K562 (cell line): ENCODE data around the gene ANKRD34A. TPM values are rescaled to one million over a fixed set of nuclear protein-coding genes. Genes with fewer than 3 reads are reported as not detected.

Experiments
- ATAC-seq: fragments of 200-7000 bp; cut with Tn5 transposase; 3 replicates; pipeline ENCODE4 v1.9.1; 2020; ENCODE audit warnings: moderate library complexity
- BruUV-seq: library from RNA; stranded (reverse); fragments of 400-500 nt; replicated peaks from 2 replicates; lab custom pipeline; 2021; lab: Mats Ljungman, UMichigan
- CTCF ChIA-PET: fragments of 300-600 bp; formaldehyde crosslinking; extraction: SDS; loops from one replicate; lab custom pipeline; 2021; ENCODE audit warnings: low intra/inter-chr PET ratio; lab: Yijun Ruan, JAX
- POLR2A ChIA-PET: fragments of 300-600, 350-650 bp; sonication (Branson Sonifier 250); formaldehyde crosslinking; extraction: SDS; loops from one replicate; lab custom pipeline; 2021; ENCODE audit warnings: antibody characterized with exemption, inconsistent platforms; lab: Yijun Ruan, JAX
- DNase-seq, 4 experiments: peaks; one replicate each; pipeline versions ENCODE4 v3.0.0 to v3.0.0-alpha.2; 2011 to 2018; ENCODE audit warnings: low spot score in 3 of 4, mixed read lengths in 3 of 4; ENCODE audit errors: extremely low read depth in 1 of 4
- FAIRE-seq: peaks from 2 replicates; lab custom pipeline; 2011; peaks lifted over from hg19 to GRCh38; lab: Jason Lieb, UNC
- H2AFZ ChIP-seq: 2 replicates; pipeline ENCODE4 v1.6.0; 2011; ENCODE audit warnings: low read depth, low read length, control low read depth, inconsistent platforms
- H3K27ac ChIP-seq: fragments of 200-600 bp; 3 replicates; pipeline ENCODE4 v1.8.0; 2011; ENCODE audit warnings: low read depth, mild to moderate bottlenecking, control low read depth, inconsistent platforms, low read length, moderate library complexity, mixed read lengths; ENCODE audit errors: extremely low read depth
- H3K27me3 ChIP-seq, 2 experiments: fragments of 300-600 bp in 1 of 2; 2 replicates in 1 of 2; 3 replicates in 1 of 2; pipeline versions ENCODE4 v1.6.0 to v1.8.0; 2011; ENCODE audit warnings: inconsistent platforms in 2 of 2, low read length in 2 of 2, mild to moderate bottlenecking in 1 of 2, mixed read lengths in 1 of 2, moderate library complexity in 1 of 2; ENCODE audit not compliant: control insufficient read depth in 2 of 2, insufficient read depth in 2 of 2
- H3K36me3 ChIP-seq: fragments of 300-600 bp; 3 replicates; pipeline ENCODE4 v1.8.0; 2011; ENCODE audit warnings: mild to moderate bottlenecking, low read length, inconsistent platforms; ENCODE audit not compliant: control insufficient read depth, insufficient read depth
- H3K4me1 ChIP-seq, 2 experiments: fragments of 200-600 bp in 1 of 2; replicated peaks in 1 of 2; 2 replicates in 1 of 2; 3 replicates in 1 of 2; pipeline versions ENCODE4 v1.5.1 to v1.8.0; 2011; ENCODE audit warnings: inconsistent platforms in 2 of 2, low read length in 2 of 2, mild to moderate bottlenecking in 1 of 2, mixed read lengths in 1 of 2, moderate library complexity in 1 of 2; ENCODE audit not compliant: control insufficient read depth in 2 of 2, insufficient read depth in 2 of 2
- H3K4me2 ChIP-seq: 2 replicates; pipeline ENCODE4 v1.6.1; 2011; ENCODE audit warnings: low read length, control low read depth, inconsistent platforms, mixed read lengths; ENCODE audit not compliant: insufficient read depth
- H3K4me3 ChIP-seq: fragments of 200-600 bp; sonication (generic), shearing (Covaris generic); 2 replicates; pipeline ENCODE4 v1.5.1; 2016; ENCODE audit warnings: control low read depth, inconsistent platforms
- H3K79me2 ChIP-seq: fragments of 200-600 bp; 3 replicates; pipeline ENCODE4 v1.8.0; 2011; ENCODE audit warnings: low read length, inconsistent platforms; ENCODE audit not compliant: control insufficient read depth, insufficient read depth
- H3K9ac ChIP-seq, 2 experiments: 2 replicates each; pipeline versions ENCODE4 v1.6.0 to v1.6.1; 2011; ENCODE audit warnings: low read depth in 2 of 2, low read length in 2 of 2, control low read depth in 1 of 2, inconsistent platforms in 1 of 2, mild to moderate bottlenecking in 1 of 2, mixed read lengths in 1 of 2; ENCODE audit not compliant: insufficient read depth in 1 of 2
- H3K9me1 ChIP-seq: one replicate; pipeline ENCODE4 v1.6.0; 2011; ENCODE audit warnings: inconsistent platforms, mild to moderate bottlenecking, low read length, moderate library complexity; ENCODE audit not compliant: control insufficient read depth, insufficient read depth
- H3K9me3 ChIP-seq: replicated peaks from 2 replicates; pipeline ENCODE4 v1.5.1; 2011; ENCODE audit warnings: low read depth, low read length, inconsistent platforms; ENCODE audit not compliant: control insufficient read depth, insufficient read depth
- H4K20me1 ChIP-seq: replicated peaks from 2 replicates; pipeline ENCODE4 v1.6.1; 2011; ENCODE audit warnings: low read length, inconsistent platforms, mixed read lengths; ENCODE audit not compliant: control insufficient read depth, insufficient read depth
- ARID4B ChIP-seq: sonication (generic); formaldehyde crosslinking; IDR thresholded peaks from 2 replicates; pipeline ENCODE4 v1.8.0; 2022; ENCODE audit warnings: mild to moderate bottlenecking, missing genetic modification reagents
- ATF7 ChIP-seq: fragments of 450-650 bp; IDR thresholded peaks from 2 replicates; pipeline ENCODE4 v1.7.1; 2014; ENCODE audit warnings: mild to moderate bottlenecking, moderate library complexity
- CHD1 ChIP-seq: fragments of 200-600 bp; sonication (generic); IDR thresholded peaks from one replicate; pipeline ENCODE4 v1.6.1; 2012; ENCODE audit warnings: mild to moderate bottlenecking, moderate library complexity, low read length, inconsistent platforms
- ELF4 ChIP-seq: fragments of 450-650 bp; formaldehyde crosslinking; IDR thresholded peaks from 2 replicates; pipeline ENCODE4 v1.4.0; 2022; ENCODE audit warnings: missing genetic modification characterization
- ERF ChIP-seq: fragments of 450-650 bp; formaldehyde crosslinking; IDR thresholded peaks from 2 replicates; pipeline ENCODE4 v1.4.0; 2020; ENCODE audit warnings: mild to moderate bottlenecking, mixed read lengths
- GABPB1 ChIP-seq: sonication (generic); formaldehyde crosslinking; IDR thresholded peaks from 2 replicates; pipeline ENCODE4 v1.8.0; 2022; ENCODE audit warnings: mild to moderate bottlenecking, missing genetic modification reagents
- HMGN3 ChIP-seq: IDR thresholded peaks from 2 replicates; pipeline ENCODE4 v1.6.1; 2011; ENCODE audit warnings: borderline replicate concordance, low read depth, mild to moderate bottlenecking, mixed read lengths, low read length; ENCODE audit not compliant: insufficient read length; ENCODE audit errors: extremely low read depth
- JUNB ChIP-seq: fragments of 450-650 bp; formaldehyde crosslinking; conservative IDR thresholded peaks from 2 replicates; pipeline ENCODE4 v1.4.0; 2020; ENCODE audit warnings: mild to moderate bottlenecking
- MAFF ChIP-seq: IDR thresholded peaks from 2 replicates; pipeline ENCODE4 v1.6.1; 2012; ENCODE audit warnings: low read length, improper control_type of control experiment
- MEIS2 ChIP-seq: fragments of 450-650 bp; IDR thresholded peaks from 2 replicates; pipeline ENCODE4 v1.6.1; 2014; ENCODE audit warnings: mild to moderate bottlenecking; ENCODE audit not compliant: partially characterized antibody
- MLLT1 ChIP-seq, 2 experiments: fragments of 450-650 bp; IDR thresholded peaks; 2 replicates each; pipeline ENCODE4 v1.6.1; 2016
- NFE2 ChIP-seq: IDR thresholded peaks from 2 replicates; pipeline ENCODE4 v1.6.1; 2014; ENCODE audit warnings: antibody characterized with exemption, low read depth
- POLR2AphosphoS5 ChIP-seq: IDR thresholded peaks from 2 replicates; pipeline ENCODE4 v1.6.1; 2011; ENCODE audit warnings: mild to moderate bottlenecking, low read depth, low read length, moderate library complexity; ENCODE audit not compliant: control insufficient read depth, insufficient read depth
- SIN3A ChIP-seq, 2 experiments: fragments of 150-350 bp in 1 of 2; IDR thresholded peaks; 2 replicates each; pipeline ENCODE4 v1.6.1; 2011 to 2016; ENCODE audit warnings: borderline replicate concordance in 2 of 2, low read depth in 2 of 2, low read length in 2 of 2, mild to moderate bottlenecking in 2 of 2, moderate library complexity in 2 of 2; ENCODE audit not compliant: control insufficient read depth in 1 of 2
- SMAD1 ChIP-seq: fragments of 150-350 bp; IDR thresholded peaks from 2 replicates; pipeline ENCODE4 v1.6.1; 2014; ENCODE audit warnings: low read length, low read depth; ENCODE audit not compliant: partially characterized antibody
- U2AF2 ChIP-seq: fragments of 200-400 bp; formaldehyde crosslinking; optimal IDR thresholded peaks from 2 replicates; pipeline ENCODE3; 2017; ENCODE audit warnings: low read depth, mild to moderate bottlenecking, low read length
- WGBS: fragments of 100-300 bp; shearing (Covaris generic); methylation state at CpG from one replicate; pipeline ENCODE4 v1.1.6; 2016; ENCODE audit warnings: low coverage, mixed read lengths; ENCODE audit not compliant: insufficient coverage; ENCODE audit errors: missing lambda C conversion rate; 5-methylcytosine and 5-hydroxymethylcytosine counted together
- in situ Hi-C: fragments of 300-500 bp; cut with MboI; formaldehyde crosslinking; loops from 4 replicates; pipeline ENCODE4 v1.15.0; 2018; ENCODE audit warnings: inconsistent platforms, mixed read lengths
- intact Hi-C: fragments of 100-400 bp; cut with micrococcal nuclease; formaldehyde crosslinking; loops from 2 replicates; pipeline ENCODE4 v1.14.2; 2022
- polyA plus RNA-seq, 8 experiments: library from polyadenylated mRNA; depleted of rRNA in 4 of 8; stranded (reverse) in 5 of 8; unstranded in 3 of 8; fragments of >200 nt; fragmentation: Nextera tagmentation in 2 of 8; fragmentation: Illumina TruSeq in 1 of 8; extraction: Ambion mirVana in 2 of 8; extraction: Trizol in 1 of 8; gene quantifications; 2 replicates each; pipeline versions ENCODE4 v1.2.1 to v1.2.3, GENCODE V29; 2011 to 2014; ENCODE audit warnings: inconsistent platforms in 1 of 8, missing spikeins in 1 of 8
- total RNA-seq, 7 experiments: library from RNA; depleted of rRNA in 6 of 7; stranded (reverse); fragments of >200 nt in 6 of 7; fragmentation: Illumina TruSeq in 2 of 7; extraction: Trizol in 2 of 7; gene quantifications; 2 replicates each; pipeline versions ENCODE4 v1.2.1 to v1.2.3, GENCODE V29; 2011 to 2021; ENCODE audit warnings: low replicate concordance in 1 of 7

Gene ANKRD34A
- total and polyA plus RNA-seq, 9 of the 15 experiments (the other 6 are each of a cell fraction or from before 2014, with no cell fraction given): 0.06 to 1.6 (median 0.43) TPM

- Histone ChIP-seq H3K4me1 (peaks cover 14 to 30% of the 10 kb centered on the region in 2 experiments; a peak in 3 of 5 replicates), H2AFZ (no peak overlapping the region), H3K36me3 (peaks cover 44% of the 10 kb centered on the region), H3K4me3 (peak overlapping the region; percentile 85), H3K9ac (peak overlapping the region; percentile 87 to 100), H3K9me3 (no peaks in the 10 kb centered on the region), H3K4me2 (peak overlapping the region; percentile 97), H3K79me2 (peaks cover 71% of the 10 kb centered on the region), H3K27me3 (no peaks in the 10 kb centered on the region), H4K20me1 (peaks cover 44% of the 10 kb centered on the region), H3K27ac (peak overlapping the region; percentile 99), H3K9me1 (peaks cover 3% of the 10 kb centered on the region)
- intact Hi-C loops: no loop called here
- in situ Hi-C loops: no loop called here
- ChIA-PET CTCF (no interaction called here), POLR2A (interaction anchor here (0.7 to 14.0 kb wide), 9 partner anchors 9 to 67 kb away, joined by 3 to 320 read pairs (median 5); partner anchors contain the start of genes ANKRD34A, LIX1L, POLR3GL and RBM8A)
- peak in 2 of 4 experiments; percentile 33 to 67 for DNase-seq
- BruUV-seq: no TSS peak
- no peak for FAIRE-seq
- 1% methylated on average over 10 of the region's 10 CpGs for WGBS
- peak; percentile 3 for ATAC-seq
- TF ChIP-seq SIN3A (IDR thresholded peaks at IDR 0.05; ENCODE audit: borderline replicate concordance in 2 of 2, control insufficient read depth in 1 of 2, low read depth in 2 of 2, low read length in 2 of 2) (peak; percentile 26 to 83; a peak in 1 of 4 replicates), ATF7 (peak; percentile 23; the same call in 1 of the 2 replicates), POLR2AphosphoS5 (peak; percentile 69), CHD1 (peak; percentile 96), HMGN3 (peak; percentile 39), ERF (CRISPR knock-in tag) (peak; percentile 89), ELF4 (CRISPR knock-in tag) (peak; percentile 56; the same call in 1 of the 2 replicates), NFE2 (peak; percentile 57; the same call in 1 of the 2 replicates), U2AF2 (no peak), MAFF (peak; percentile 71), ARID4B (peak; percentile 60; the same call in 1 of the 2 replicates), GABPB1 (CRISPR knock-in tag) (no peak), MLLT1 (IDR thresholded peaks at IDR 0.05) (peak; percentile 89), SMAD1 (peak; percentile 2), JUNB (CRISPR knock-in tag) (no peak), MEIS2 (peak; percentile 52)
These were observed 30.2 kb upstream of the ANKRD34A start for GRCh38 chr1:145994391-145995120.
